HepG2 (cell line): ENCODE measurements around the gene CBX5. TPM values are rescaled to one million over a fixed set of nuclear protein-coding genes. Genes with fewer than 3 reads are reported as not detected.

Source experiments
- polyA plus RNA-seq, 8 experiments: library from polyadenylated mRNA; depleted of rRNA in 3 of 8; stranded (reverse) in 7 of 8; unstranded in 1 of 8; fragments of >200 nt; fragmentation: Illumina TruSeq in 4 of 8; extraction: Trizol in 4 of 8; gene quantifications; 2 replicates each; pipeline versions ENCODE4 v1.2.1 to v1.2.3, GENCODE V29; 2011 to 2016; ENCODE audit warnings: low read depth in 4 of 8, missing spikeins in 1 of 8, mixed read lengths in 1 of 8; ENCODE audit not compliant: insufficient read depth in 1 of 8
- small RNA-seq, 3 experiments: library from RNA; depleted of rRNA; stranded (forward); fragments of <200 nt; gene quantifications; one replicate each; pipeline ENCODE3, GENCODE V24; 2012; ENCODE audit warnings: low read depth in 2 of 3, low replicate concordance in 1 of 3; ENCODE audit not compliant: insufficient read length in 3 of 3, insufficient read depth in 2 of 3
- total RNA-seq, 5 experiments: library from RNA; depleted of rRNA; stranded (reverse); fragments of >200 nt; fragmentation: Illumina TruSeq; extraction: Trizol; gene quantifications; 2 replicates each; pipeline ENCODE4 v1.2.3, GENCODE V29; 2016; ENCODE audit warnings: low read depth in 1 of 5

CBX5 gene
- total and polyA plus RNA-seq, 2 of the 13 experiments (the other 11 are each of a cell fraction or from before 2014, with no cell fraction given): 16.0 to 22.2 TPM

Small RNA genes within 50 kb of the gene (small RNA-seq; reads per million reads assigned to genes)
- 0 reads per million in 3 experiments for gene RN7SL390P
- gene RNU6-950P: 0 reads per million in 3 experiments

Other genes starting within 250 kb of the CBX5 start
- gene HOXC5, start 247.1 kb downstream of the CBX5 start, total RNA-seq (2016; rRNA removed; fragmentation: Illumina TruSeq; extraction: Trizol): not detected in 2 replicates
- gene HOXC5, start 247.1 kb downstream of the CBX5 start, polyA plus RNA-seq (2011; rRNA removed): not detected in 2 replicates
- gene HOXC4, start 226.3 kb downstream of the CBX5 start, total RNA-seq (2016; rRNA removed; fragmentation: Illumina TruSeq; extraction: Trizol): not detected in 2 replicates
- gene HOXC4, start 226.3 kb downstream of the CBX5 start, polyA plus RNA-seq (2011; rRNA removed): not detected in 2 replicates
- gene SMUG1, start 91.1 kb downstream of the CBX5 start, total RNA-seq (2016; rRNA removed; fragmentation: Illumina TruSeq; extraction: Trizol): 35.6 and 36.9 TPM in 2 replicates
- gene SMUG1, start 91.1 kb downstream of the CBX5 start, polyA plus RNA-seq (2011; rRNA removed): 31.9 and 36.1 TPM in 2 replicates
- gene HNRNPA1, start 604 bp upstream of the CBX5 start, total RNA-seq (2016; rRNA removed; fragmentation: Illumina TruSeq; extraction: Trizol): 1,820 and 2,673 TPM in 2 replicates
- gene HNRNPA1, start 604 bp upstream of the CBX5 start, polyA plus RNA-seq (2011; rRNA removed): 480 and 535 TPM in 2 replicates
- 7.8 and 8.5 TPM in 2 replicates for gene NFE2, start 20.9 kb upstream of the CBX5 start, total RNA-seq (2016; rRNA removed; fragmentation: Illumina TruSeq; extraction: Trizol)
- 4.1 and 4.5 TPM in 2 replicates for gene NFE2, start 20.9 kb upstream of the CBX5 start, polyA plus RNA-seq (2011; rRNA removed)
- gene COPZ1, start 45.0 kb upstream of the CBX5 start, total RNA-seq (2016; rRNA removed; fragmentation: Illumina TruSeq; extraction: Trizol): 125 and 201 TPM in 2 replicates
- gene COPZ1, start 45.0 kb upstream of the CBX5 start, polyA plus RNA-seq (2011; rRNA removed): 134 and 184 TPM in 2 replicates
- gene GPR84, start 84.4 kb upstream of the CBX5 start, total RNA-seq (2016; rRNA removed; fragmentation: Illumina TruSeq; extraction: Trizol): not detected in 2 replicates
- not detected in 2 replicates for gene GPR84, start 84.4 kb upstream of the CBX5 start, polyA plus RNA-seq (2011; rRNA removed)
- 0.44 and 0.49 TPM in 2 replicates for gene ZNF385A, start 104.6 kb upstream of the CBX5 start, total RNA-seq (2016; rRNA removed; fragmentation: Illumina TruSeq; extraction: Trizol)
- 0.31 and 0.67 TPM in 2 replicates for gene ZNF385A, start 104.6 kb upstream of the CBX5 start, polyA plus RNA-seq (2011; rRNA removed)
- 0.20 and 0.28 TPM in 2 replicates for gene ITGA5, start 139.1 kb upstream of the CBX5 start, total RNA-seq (2016; rRNA removed; fragmentation: Illumina TruSeq; extraction: Trizol)
- 0.40 and 0.52 TPM in 2 replicates for gene ITGA5, start 139.1 kb upstream of the CBX5 start, polyA plus RNA-seq (2011; rRNA removed)
- not detected in 2 replicates for gene GTSF1, start 193.5 kb upstream of the CBX5 start, total RNA-seq (2016; rRNA removed; fragmentation: Illumina TruSeq; extraction: Trizol)
- not detected in 2 replicates for gene GTSF1, start 193.5 kb upstream of the CBX5 start, polyA plus RNA-seq (2011; rRNA removed)
- gene NCKAP1L, start 217.6 kb upstream of the CBX5 start, total RNA-seq (2016; rRNA removed; fragmentation: Illumina TruSeq; extraction: Trizol): not detected in 2 replicates
- not detected in 2 replicates for gene NCKAP1L, start 217.6 kb upstream of the CBX5 start, polyA plus RNA-seq (2011; rRNA removed)